H1 (cell line): ENCODE measurements around the gene PKD1L1.

Experiments
- ATF2 ChIP-seq: IDR thresholded peaks from 2 replicates; pipeline ENCODE4 v1.6.1; 2012; ENCODE audit warnings: low read length, inconsistent platforms
- CREB1 ChIP-seq: IDR thresholded peaks from 2 replicates; pipeline ENCODE4 v1.6.1; 2012; ENCODE audit warnings: inconsistent platforms
- CTCF ChIP-seq, 3 experiments: IDR thresholded peaks; 1 replicate in 2 of 3; 2 replicates in 1 of 3; pipeline versions ENCODE4 v1.5.1 to v1.6.1; 2011; ENCODE audit warnings: low read length in 3 of 3, mild to moderate bottlenecking in 3 of 3, inconsistent platforms in 2 of 3, low read depth in 1 of 3, moderate library complexity in 1 of 3; ENCODE audit not compliant: insufficient read depth in 1 of 3; ENCODE audit errors: control extremely low read depth in 1 of 3
- E2F6 ChIP-seq: IDR thresholded peaks from 2 replicates; pipeline ENCODE4 v1.6.1; 2012; ENCODE audit warnings: inconsistent platforms
- EP300 ChIP-seq, 2 experiments: IDR thresholded peaks; 1 replicate in 1 of 2; 2 replicates in 1 of 2; pipeline ENCODE4 v1.6.1; 2011 to 2012; ENCODE audit warnings: low read depth in 2 of 2, low read length in 2 of 2, mild to moderate bottlenecking in 2 of 2, borderline replicate concordance in 1 of 2, inconsistent platforms in 1 of 2, moderate library complexity in 1 of 2
- KDM1A ChIP-seq: fragments of 200-600, 300-600 bp; sonication (generic); IDR thresholded peaks from 2 replicates; pipeline ENCODE4 v1.7.1; 2016; ENCODE audit warnings: mild to moderate bottlenecking, low read length, borderline replicate concordance
- NANOG ChIP-seq: IDR thresholded peaks from 2 replicates; pipeline ENCODE4 v1.6.1; 2011; ENCODE audit warnings: low read length, low read depth, mild to moderate bottlenecking, inconsistent platforms; ENCODE audit not compliant: insufficient read depth, poor library complexity, severe bottlenecking
- SP2 ChIP-seq: IDR thresholded peaks from 2 replicates; pipeline ENCODE4 v1.6.1; 2012; ENCODE audit warnings: mild to moderate bottlenecking, low read length, inconsistent platforms
- YY1 ChIP-seq: IDR thresholded peaks from 2 replicates; pipeline ENCODE4 v1.6.1; 2011; ENCODE audit warnings: low read depth, mild to moderate bottlenecking, low read length

- TF ChIP-seq CTCF (IDR thresholded peaks at IDR 0.05; ENCODE audit: control extremely low read depth in 1 of 3, insufficient read depth in 1 of 3, low read depth in 1 of 3, low read length in 3 of 3) (no peak), KDM1A (no peak), CREB1 (no peak), EP300 (IDR thresholded peaks at IDR 0.05; ENCODE audit: borderline replicate concordance in 1 of 2, low read depth in 2 of 2, low read length in 2 of 2) (no peak), NANOG (no peak), ATF2 (no peak), SP2 (no peak), YY1 (no peak), E2F6 (no peak)
These were observed 5.6 kb upstream of the PKD1L1 start for GRCh38 chr7:47953822-47954221.
